NCI-H2107 (cell line): ENCODE data around the gene ASAH2.
A peak's percentile ranks its signal among the peaks of the same experiment; 100 is the strongest.
"Not testable (repeated sequence)": the region's sequence is repeated elsewhere in the genome, so short reads cannot be mapped to it uniquely, and the experiment has no call there.

ENCODE experiments used
- DNase-seq: peaks from one replicate; lab custom pipeline; 2025; lab: John Stamatoyannopoulos, UW

ASAH2 gene

DNA sequence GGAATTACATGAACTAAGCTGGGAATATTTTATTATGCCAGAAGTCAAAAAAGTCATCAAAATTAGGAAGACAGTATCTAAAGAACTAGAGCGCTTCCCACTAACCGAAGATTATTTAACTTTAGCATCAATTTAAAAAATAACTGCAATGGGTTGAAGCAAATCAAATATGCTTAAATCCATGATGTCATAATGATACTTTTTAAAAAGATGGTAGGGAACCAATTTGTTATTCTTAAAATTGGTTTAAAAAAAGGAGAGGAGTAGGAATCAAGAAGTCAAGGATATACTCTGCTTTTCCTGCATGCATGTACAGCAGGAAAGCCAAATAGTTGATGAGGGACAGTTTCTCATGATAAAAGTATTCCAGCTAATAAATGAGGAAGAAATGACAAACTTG is 3.2 kb upstream of the ASAH2 start:
- no peak for DNase-seq

GRCh38 chr10:50250096-50250854 is 1.0 kb downstream of the ASAH2 start:
- no peak for DNase-seq

- no peak for DNase-seq
These were observed 2.7 kb downstream of the ASAH2 start for GRCh38 chr10:50248598-50248997.

- no peak for DNase-seq
These were observed 3.3 kb downstream of the ASAH2 start for GRCh38 chr10:50248062-50248461.

DNA sequence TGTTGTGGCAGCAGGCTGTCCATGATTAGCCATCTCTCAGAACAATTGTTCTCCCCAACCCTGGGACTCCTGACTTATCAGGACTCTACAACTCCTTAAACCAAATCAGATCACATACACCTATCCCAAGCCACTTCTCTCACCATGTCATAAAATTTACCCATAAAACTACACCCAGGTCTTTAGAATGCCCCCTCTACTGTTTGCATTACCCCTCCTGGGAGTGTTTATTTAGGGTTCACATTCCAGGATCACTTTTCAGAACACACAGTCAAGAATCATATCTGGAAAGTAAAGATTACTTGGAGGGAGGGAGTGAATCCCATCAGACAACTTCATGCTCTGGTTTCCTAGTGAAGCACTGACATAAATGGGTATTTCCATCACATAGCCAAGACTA is 7.1 kb downstream of the ASAH2 start:
- no peak for DNase-seq

DNA sequence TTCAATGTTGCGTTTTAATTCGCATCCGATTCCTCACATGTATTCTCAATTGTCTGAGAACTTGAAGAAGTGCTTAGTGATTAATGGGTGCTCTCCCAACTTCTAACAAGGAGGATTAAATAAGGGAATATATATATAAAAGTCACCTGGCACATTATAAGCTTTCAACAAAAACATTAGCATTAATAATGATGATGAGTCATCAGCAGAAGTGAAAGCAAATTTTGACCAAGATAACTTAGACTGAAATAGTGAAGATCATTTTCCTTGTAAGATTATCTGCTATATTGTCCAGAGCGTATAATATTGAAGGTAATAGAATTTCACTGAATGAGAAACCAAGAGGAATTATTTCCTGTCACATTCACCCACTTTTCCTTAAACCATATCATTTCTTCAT is 8.5 kb downstream of the ASAH2 start:
- no peak for DNase-seq

DNA sequence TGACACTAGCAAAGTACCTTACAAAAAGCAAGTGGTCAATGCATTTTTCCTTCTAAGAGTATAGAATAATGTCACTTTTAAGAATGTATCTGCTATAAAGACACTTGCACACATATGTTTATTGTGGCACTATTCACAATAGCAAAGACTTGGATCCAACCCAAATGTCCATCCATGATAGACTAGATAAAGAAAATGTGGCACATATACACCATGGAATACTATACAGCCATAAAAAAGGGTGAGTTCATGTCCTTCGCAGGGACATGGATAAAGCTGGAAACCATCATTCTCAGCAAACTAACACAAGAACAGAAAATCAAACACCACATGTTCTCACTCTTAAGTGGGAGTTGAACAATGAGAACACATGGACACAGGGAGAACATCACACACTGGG is 9.8 kb downstream of the ASAH2 start:
- not testable (repeated sequence) for DNase-seq

DNA sequence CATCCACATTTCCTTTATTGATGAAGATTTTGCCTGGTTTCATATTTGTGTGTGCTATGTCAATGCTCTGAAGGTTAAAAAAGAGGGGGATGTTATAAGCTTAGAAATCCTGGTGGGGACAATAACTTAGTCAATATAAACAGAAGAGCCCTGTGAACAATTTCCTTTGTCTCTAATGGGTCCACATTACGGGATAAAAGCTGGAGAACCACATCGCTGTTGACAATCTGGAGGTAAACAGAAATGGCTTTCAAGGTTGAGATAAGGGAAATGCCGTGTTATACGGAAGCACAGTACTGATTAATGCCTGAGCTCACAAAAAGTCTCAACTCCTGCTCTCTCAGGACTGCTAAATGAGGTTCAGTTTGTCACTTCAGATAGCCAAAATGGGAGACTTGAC is 16.8 kb downstream of the ASAH2 start:
- DNase-seq: no peak

DNA sequence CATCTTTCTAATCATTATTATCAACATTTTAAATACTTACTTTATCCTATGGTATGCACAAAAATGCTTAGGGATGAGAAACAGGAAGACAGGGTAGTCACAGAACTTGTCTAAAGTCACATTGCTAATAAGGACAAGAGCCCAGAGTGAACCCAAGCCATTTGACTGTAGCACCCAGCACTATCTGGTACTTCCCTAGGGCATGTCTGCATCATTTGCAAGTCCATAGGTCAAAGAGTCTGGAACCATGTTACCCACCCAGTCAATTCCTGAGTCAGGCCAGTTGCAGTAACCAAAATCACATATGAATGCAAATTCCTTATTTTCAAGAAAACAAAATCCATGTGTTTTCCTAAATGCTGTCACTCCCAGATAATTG is 19.1 kb downstream of the ASAH2 start:
- DNase-seq: no peak

- no peak for DNase-seq
These were observed 19.6 kb downstream of the ASAH2 start for GRCh38 chr10:50231515-50232260.

DNA sequence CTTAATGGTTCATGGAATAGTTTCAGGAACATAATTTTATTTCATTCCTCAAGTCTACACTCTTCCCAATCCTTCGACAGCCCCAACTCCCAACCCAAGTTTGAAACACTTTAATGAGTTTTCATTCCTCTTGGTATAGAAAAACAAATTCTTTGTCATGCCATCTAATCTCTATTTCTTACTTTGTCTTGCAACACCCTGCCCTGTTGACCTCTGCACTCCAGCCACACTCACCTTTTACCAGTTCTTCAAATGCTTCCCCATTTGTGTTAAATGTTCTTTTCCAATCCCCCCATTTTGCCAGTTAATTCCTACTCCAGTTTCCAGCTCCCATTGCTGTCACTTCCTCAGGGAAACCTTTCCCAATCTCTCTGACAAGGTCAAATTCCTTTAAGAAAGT is 21.9 kb downstream of the ASAH2 start:
- DNase-seq: no peak

DNA sequence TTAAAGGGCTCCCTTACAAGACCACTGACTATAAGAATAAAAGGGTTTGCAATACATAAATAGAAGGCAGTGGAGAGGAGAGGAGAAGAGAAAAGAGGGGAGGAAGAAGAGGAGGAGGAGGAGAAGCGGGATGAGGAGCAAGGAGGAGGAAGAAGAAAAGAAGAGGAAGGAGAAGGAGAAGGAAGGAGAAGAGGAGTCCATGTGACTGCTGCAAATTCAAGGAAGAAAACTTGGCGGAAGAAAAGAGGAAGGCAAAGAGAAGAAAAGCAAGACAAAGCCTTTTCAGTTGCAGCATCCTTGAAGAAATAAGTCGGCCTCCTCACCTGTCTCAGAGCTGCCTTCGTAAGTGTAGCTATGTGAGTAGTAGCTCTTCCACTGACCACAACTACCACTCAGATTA is 22.6 kb downstream of the ASAH2 start:
- no peak for DNase-seq

DNA sequence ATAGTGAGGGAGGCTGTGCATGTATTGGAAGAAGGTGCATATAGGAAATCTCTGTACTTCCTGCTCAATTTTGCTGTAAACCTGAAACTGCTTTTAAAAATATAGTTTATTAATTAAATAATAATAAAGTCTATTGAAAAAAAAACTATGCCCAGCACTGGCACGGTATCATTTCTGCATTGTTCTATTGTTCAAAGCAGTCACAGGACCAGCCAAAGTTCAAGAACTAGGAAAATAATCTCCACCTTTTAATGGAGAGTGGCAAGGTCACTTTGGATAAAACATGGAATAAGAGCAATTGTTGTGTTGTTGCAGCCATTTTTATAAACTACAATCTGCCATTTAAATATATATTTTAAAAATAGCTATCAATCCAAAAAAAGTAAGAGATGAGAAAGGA is 24.7 kb downstream of the ASAH2 start:
- DNase-seq: no peak

DNA sequence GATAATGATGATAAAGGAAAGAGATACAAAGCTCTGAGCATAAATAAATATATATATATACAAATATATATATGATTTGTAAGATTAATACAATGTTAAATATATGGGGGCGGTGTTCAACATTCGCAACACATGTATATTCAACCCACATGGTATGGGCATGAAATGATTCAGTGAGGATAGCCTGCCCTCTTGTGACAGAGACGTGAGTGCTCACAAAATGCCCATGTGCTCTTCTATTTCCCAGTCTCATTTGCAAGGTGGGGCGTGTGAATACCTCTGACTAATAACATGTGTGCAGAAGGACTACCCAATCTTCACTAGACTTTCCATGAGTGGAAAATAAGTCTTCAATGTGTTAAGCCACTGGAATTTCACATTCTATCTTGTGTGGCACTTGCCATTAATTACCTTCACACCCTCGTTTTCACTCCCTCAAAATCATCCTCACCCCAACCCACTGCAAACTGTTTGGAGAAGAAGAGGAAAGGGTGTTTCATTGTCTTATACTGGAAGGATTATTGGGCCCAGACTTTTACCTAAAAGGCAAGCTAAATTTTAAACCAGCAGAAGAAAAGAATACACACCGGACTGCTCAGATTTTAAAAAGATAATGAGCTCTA is 26.9 kb downstream of the ASAH2 start:
- peak; percentile 21 for DNase-seq

DNA sequence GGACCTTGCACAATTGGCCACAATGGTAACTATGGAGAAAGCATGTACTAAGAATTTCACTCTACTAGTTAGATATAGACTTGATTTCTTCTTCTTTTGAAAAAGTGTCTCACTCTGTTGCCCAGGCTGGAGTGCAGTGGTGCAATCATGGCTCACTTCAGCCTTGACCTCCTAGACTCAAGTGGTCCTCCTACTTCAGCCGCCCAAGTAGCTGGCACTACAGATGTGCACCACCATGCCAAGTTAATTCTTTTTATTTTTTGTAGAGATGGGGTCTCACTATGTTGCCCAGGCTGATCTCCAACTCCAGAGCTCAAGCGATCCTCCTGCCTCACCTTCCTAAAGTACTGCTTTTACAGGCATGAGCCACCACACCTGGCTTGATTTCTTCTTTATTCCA is 29.1 kb downstream of the ASAH2 start:
- DNase-seq: no peak

- no peak for DNase-seq
These were observed 29.8 kb downstream of the ASAH2 start for GRCh38 chr10:50221470-50221869.

GRCh38 chr10:50219646-50220045 is 31.7 kb downstream of the ASAH2 start:
- no peak for DNase-seq

- no peak for DNase-seq
These were observed 32.1 kb downstream of the ASAH2 start for GRCh38 chr10:50219200-50219599.

DNA sequence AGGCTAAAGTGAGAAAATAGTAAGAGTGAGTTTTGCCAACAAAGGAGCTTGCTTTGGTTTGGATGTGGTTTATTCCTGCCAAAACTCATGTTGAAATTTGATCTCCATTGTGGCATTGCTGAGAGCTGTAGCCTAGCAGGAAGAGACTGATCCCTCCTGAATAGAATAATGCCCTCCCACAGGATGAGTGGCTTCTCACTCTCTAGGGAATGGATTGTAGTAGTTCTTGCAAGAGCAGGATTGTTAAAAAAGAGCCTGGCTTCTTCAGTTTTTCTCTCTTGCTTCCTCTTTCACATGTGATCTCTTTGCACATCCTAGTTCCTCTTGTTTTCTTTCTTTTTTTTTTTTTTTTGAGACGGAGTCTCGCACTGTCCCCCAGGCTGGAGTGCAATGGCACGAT is 34.4 kb downstream of the ASAH2 start:
- DNase-seq: peak; percentile 68

DNA sequence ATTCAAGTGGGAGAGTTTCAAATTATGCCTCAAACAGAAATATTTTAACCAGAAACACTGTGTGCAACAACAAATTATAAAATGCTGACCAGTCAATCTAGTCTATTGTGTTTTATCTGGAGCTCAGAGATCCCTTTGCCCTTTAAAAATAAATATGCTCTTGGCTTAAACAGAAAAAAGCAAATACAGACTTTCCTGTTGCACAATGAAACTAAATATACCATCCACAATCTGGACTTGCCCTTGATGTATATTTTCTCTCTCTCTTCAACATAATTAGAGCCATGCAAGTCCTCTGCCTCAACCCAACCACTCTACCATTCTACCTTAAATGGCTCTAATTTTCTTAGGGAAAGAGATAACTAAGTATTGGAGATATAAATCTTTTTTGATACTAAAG is 34.9 kb downstream of the ASAH2 start:
- DNase-seq: no peak

GRCh38 chr10:50211670-50212069 is 39.6 kb downstream of the ASAH2 start:
- DNase-seq: no peak

GRCh38 chr10:50210876-50211275 is 40.4 kb downstream of the ASAH2 start:
- DNase-seq: no peak
